Stimulated activated CD4-positive, alpha-beta T cell treated with anti-CD3 and anti-CD28 coated beads, Interleukin-12 subunit alpha, Interleukin-12 subunit beta, amount 100 ng/mL, for 4 hours (primary cell): ENCODE results near the gene RPL29.

Source experiments
- DNase-seq: peaks from one replicate; pipeline ENCODE4 v3.0.0-alpha.2; 2020

Gene RPL29

GRCh38 chr3:52024765-52025452, 29.2 kb upstream of the RPL29 start:
- DNase-seq, result no peak

GRCh38 chr3:52023860-52024764, 28.4 kb upstream of the RPL29 start:
- no peak for DNase-seq

- no peak for DNase-seq
Observed at GRCh38 chr3:52023101-52023770, 27.5 kb upstream of the RPL29 start.

- DNase-seq, result no peak
Observed at GRCh38 chr3:52022323-52023100, 26.8 kb upstream of the RPL29 start.

GRCh38 chr3:52021489-52022268, 26.0 kb upstream of the RPL29 start:
- DNase-seq, result no peak

- no peak for DNase-seq
Observed at GRCh38 chr3:52020796-52021195, 25.1 kb upstream of the RPL29 start.

GRCh38 chr3:52019352-52020080, 23.8 kb upstream of the RPL29 start:
- DNase-seq, result no peak

- DNase-seq, result no peak
Observed at GRCh38 chr3:52018319-52019000, 22.8 kb upstream of the RPL29 start.

GRCh38 chr3:52017586-52017985, 21.9 kb upstream of the RPL29 start:
- no peak for DNase-seq

- no peak for DNase-seq
Observed at GRCh38 chr3:52015438-52016228, 19.9 kb upstream of the RPL29 start.

GRCh38 chr3:52014613-52015012, 18.9 kb upstream of the RPL29 start:
- no peak for DNase-seq

- DNase-seq, result no peak
Observed at GRCh38 chr3:52013802-52014598, 18.3 kb upstream of the RPL29 start.

GRCh38 chr3:52012699-52013098, 17.0 kb upstream of the RPL29 start:
- no peak for DNase-seq

- no peak for DNase-seq
Observed at GRCh38 chr3:52010431-52010830, 14.7 kb upstream of the RPL29 start.

GRCh38 chr3:52007291-52007690, 11.6 kb upstream of the RPL29 start:
- DNase-seq, result no peak

GRCh38 chr3:52006820-52007133, 11.1 kb upstream of the RPL29 start:
- no peak for DNase-seq

- no peak for DNase-seq
Observed at GRCh38 chr3:52006017-52006819, 10.5 kb upstream of the RPL29 start.

GRCh38 chr3:52005571-52005986, 9.9 kb upstream of the RPL29 start:
- DNase-seq, result no peak
